WTC11 (cell line): ENCODE data around the gene RCN2. TPM values are rescaled to one million over a fixed set of nuclear protein-coding genes. Genes with fewer than 3 reads are reported as not detected.

Source experiments
- AFF4 ChIP-seq: sonication (generic); formaldehyde crosslinking; IDR thresholded peaks from 2 replicates; pipeline ENCODE4 v1.8.1; 2023; ENCODE audit warnings: mild to moderate bottlenecking, missing genetic modification reagents, borderline replicate concordance
- AR ChIP-seq: fragments of 250-450 bp; sonication (Bioruptor Pico); IDR thresholded peaks from 2 replicates; pipeline ENCODE4 v1.9.0; 2021; ENCODE audit warnings: mild to moderate bottlenecking
- ATF2 ChIP-seq: sonication (generic); formaldehyde crosslinking; IDR thresholded peaks from 2 replicates; pipeline ENCODE4 v1.8.1; 2022; ENCODE audit warnings: low read depth, missing genetic modification reagents, borderline replicate concordance
- CREB1 ChIP-seq: sonication (generic); formaldehyde crosslinking; IDR thresholded peaks from 2 replicates; pipeline ENCODE4 v1.8.0; 2023; ENCODE audit warnings: mild to moderate bottlenecking, missing genetic modification reagents
- E2F5 ChIP-seq: sonication (generic); formaldehyde crosslinking; IDR thresholded peaks from 2 replicates; pipeline ENCODE4 v1.8.1; 2022; ENCODE audit warnings: mild to moderate bottlenecking, moderate library complexity, missing genetic modification reagents
- ELF4 ChIP-seq: sonication (generic); formaldehyde crosslinking; IDR thresholded peaks from 2 replicates; pipeline ENCODE4 v1.8.1; 2022; ENCODE audit warnings: low read depth, mild to moderate bottlenecking, moderate library complexity, missing genetic modification reagents
- ETV6 ChIP-seq: sonication (generic); formaldehyde crosslinking; IDR thresholded peaks from 2 replicates; pipeline ENCODE4 v1.8.1; 2022; ENCODE audit warnings: mild to moderate bottlenecking, missing genetic modification reagents
- FOXP4 ChIP-seq: sonication (generic); formaldehyde crosslinking; IDR thresholded peaks from 2 replicates; pipeline ENCODE4 v1.8.0; 2022; ENCODE audit warnings: mild to moderate bottlenecking, missing genetic modification reagents
- GABPB1 ChIP-seq: sonication (generic); formaldehyde crosslinking; IDR thresholded peaks from 2 replicates; pipeline ENCODE4 v1.8.1; 2023; ENCODE audit warnings: mild to moderate bottlenecking, missing genetic modification reagents
- HMGXB4 ChIP-seq: sonication (generic); formaldehyde crosslinking; IDR thresholded peaks from 2 replicates; pipeline ENCODE4 v1.8.1; 2023; ENCODE audit warnings: mild to moderate bottlenecking, moderate library complexity, missing genetic modification reagents
- JUN ChIP-seq: sonication (generic); formaldehyde crosslinking; IDR thresholded peaks from 2 replicates; pipeline ENCODE4 v1.8.0; 2023; ENCODE audit warnings: mild to moderate bottlenecking, missing genetic modification reagents
- MAX ChIP-seq: sonication (generic); formaldehyde crosslinking; IDR thresholded peaks from 2 replicates; pipeline ENCODE4 v1.8.0; 2022; ENCODE audit warnings: mild to moderate bottlenecking, missing genetic modification reagents
- NFYB ChIP-seq: sonication (generic); formaldehyde crosslinking; conservative IDR thresholded peaks from 2 replicates; pipeline ENCODE4 v1.8.0; 2022; ENCODE audit warnings: low read depth, missing genetic modification reagents
- NR3C1 ChIP-seq: sonication (generic); formaldehyde crosslinking; conservative IDR thresholded peaks from 2 replicates; pipeline ENCODE4 v1.8.1; 2023; ENCODE audit warnings: low read depth, mild to moderate bottlenecking, missing genetic modification reagents
- RORB ChIP-seq: fragments of 250-450 bp; sonication (Bioruptor Pico); IDR thresholded peaks from 2 replicates; pipeline ENCODE4 v1.9.0; 2021; ENCODE audit warnings: mild to moderate bottlenecking
- SP1 ChIP-seq: sonication (generic); formaldehyde crosslinking; conservative IDR thresholded peaks from 2 replicates; pipeline ENCODE4 v1.8.1; 2022; ENCODE audit warnings: missing genetic modification reagents
- TCF7 ChIP-seq: sonication (generic); formaldehyde crosslinking; IDR thresholded peaks from 2 replicates; pipeline ENCODE4 v1.8.0; 2022; ENCODE audit warnings: mild to moderate bottlenecking, low read depth, missing genetic modification reagents, moderate library complexity
- TP53 ChIP-seq: sonication (generic); formaldehyde crosslinking; IDR thresholded peaks from 2 replicates; pipeline ENCODE4 v1.8.1; 2023; ENCODE audit warnings: mild to moderate bottlenecking, missing genetic modification reagents
- USF1 ChIP-seq: sonication (generic); formaldehyde crosslinking; IDR thresholded peaks from 2 replicates; pipeline ENCODE4 v1.8.0; 2022; ENCODE audit warnings: mild to moderate bottlenecking, missing genetic modification reagents
- ZNF121 ChIP-seq: sonication (generic); formaldehyde crosslinking; IDR thresholded peaks from 2 replicates; pipeline ENCODE4 v1.8.0; 2023; ENCODE audit warnings: missing genetic modification reagents
- ZNF263 ChIP-seq: sonication (generic); formaldehyde crosslinking; IDR thresholded peaks from 2 replicates; pipeline ENCODE4 v1.8.1; 2022; ENCODE audit warnings: low read depth, mild to moderate bottlenecking, moderate library complexity, missing genetic modification reagents
- ZNF416 ChIP-seq: fragments of 250-450 bp; sonication (Bioruptor Pico); IDR thresholded peaks from 2 replicates; pipeline ENCODE4 v1.9.0; 2021; ENCODE audit warnings: mild to moderate bottlenecking, inconsistent platforms
- total RNA-seq: library from RNA; stranded (reverse); gene quantifications from 3 replicates; pipeline ENCODE4 v1.2.3, GENCODE V29; 2021

Gene RCN2
- total RNA-seq, 1 experiment from 2014 or later: 112 TPM

- peak; percentile 96 for TF ChIP-seq USF1 (CRISPR knock-in tag)
- TF ChIP-seq ATF2 (CRISPR knock-in tag): no peak
- no peak for TF ChIP-seq ZNF121
- peak; percentile 98 for TF ChIP-seq ETV6
- peak; percentile 88; the same call in 1 of the 2 replicates for TF ChIP-seq TP53 (CRISPR knock-in tag)
- TF ChIP-seq AFF4 (CRISPR knock-in tag): peak; percentile 63; the same call in 1 of the 2 replicates
- no peak for TF ChIP-seq ZNF263 (CRISPR knock-in tag)
- TF ChIP-seq ELF4 (CRISPR knock-in tag): 0 out of 2 replicates have a peak, but pooled peaks have one; percentile 86
- peak; percentile 58; the same call in 1 of the 2 replicates for TF ChIP-seq JUN (CRISPR knock-in tag)
- TF ChIP-seq E2F5 (CRISPR knock-in tag): peak; percentile 97
- no peak for TF ChIP-seq AR (CRISPR knock-in tag)
- TF ChIP-seq MAX (CRISPR knock-in tag): peak; percentile 99
- TF ChIP-seq NR3C1: no peak
- TF ChIP-seq CREB1 (CRISPR knock-in tag): peak; percentile 92
- peak; percentile 96 for TF ChIP-seq SP1 (CRISPR knock-in tag)
- TF ChIP-seq TCF7: peak; percentile 72; the same call in 1 of the 2 replicates
- no peak for TF ChIP-seq ZNF416 (CRISPR knock-in tag)
- peak; percentile 37; the same call in 1 of the 2 replicates for TF ChIP-seq NFYB
- no peak; the same call in 1 of the 2 replicates for TF ChIP-seq HMGXB4 (CRISPR knock-in tag)
- TF ChIP-seq GABPB1: peak; percentile 51
- peak; percentile 93 for TF ChIP-seq FOXP4
- TF ChIP-seq RORB (CRISPR knock-in tag): no peak
Measured at GRCh38 chr15:76905013-76905839, 26.3 kb upstream of the RCN2 start, which contains the start of gene SCAPER (continued).
